ENCODE measurements around the gene ANO2. TPM values are rescaled to one million over a fixed set of nuclear protein-coding genes. Genes with fewer than 3 reads are reported as not detected.

ANO2 gene
- total and polyA plus RNA-seq, 8 donors, result 0.43 to 2.4 (median 0.97) TPM

DNA sequence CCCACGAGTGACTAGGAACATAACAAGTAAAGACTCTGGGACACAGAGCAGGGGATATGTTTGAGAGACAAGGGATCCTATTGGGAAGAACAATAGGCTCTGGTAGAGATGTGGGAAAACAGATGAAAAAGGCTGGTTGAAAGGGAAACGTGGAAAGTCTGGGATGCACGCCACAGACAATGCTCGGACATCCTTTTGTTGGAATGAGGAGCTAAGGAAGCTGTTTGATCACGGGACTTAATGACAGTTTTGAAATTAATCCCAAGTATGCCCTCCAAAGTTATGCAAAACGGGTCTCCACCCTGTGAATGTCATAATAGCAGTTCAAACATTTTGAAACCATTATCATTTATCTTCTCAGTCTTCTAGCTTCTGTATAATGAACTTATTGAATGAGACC lies 31.7 kb upstream of the ANO2 start:
- no peak for FAIRE-seq
- 31 to 33% methylated on average over 6 of the region's 6 CpGs for WGBS, 2 donors
- intact Hi-C loops (cut with DNase I), result no loop called here
- no peaks in the 10 kb centered on the region for H3K9me3 ChIP-seq
- no peak overlapping the region for H3K4me3 ChIP-seq
- ATAC-seq, result no peak
- H3K27ac ChIP-seq, result no peak overlapping the region
- no peaks in the 10 kb centered on the region for H3K36me3 ChIP-seq
- H3K27me3 ChIP-seq, result no peaks in the 10 kb centered on the region
- DNase-seq, result no peak
- H3K4me1 ChIP-seq, result no peaks in the 10 kb centered on the region
- TF ChIP-seq, protein P1, sequence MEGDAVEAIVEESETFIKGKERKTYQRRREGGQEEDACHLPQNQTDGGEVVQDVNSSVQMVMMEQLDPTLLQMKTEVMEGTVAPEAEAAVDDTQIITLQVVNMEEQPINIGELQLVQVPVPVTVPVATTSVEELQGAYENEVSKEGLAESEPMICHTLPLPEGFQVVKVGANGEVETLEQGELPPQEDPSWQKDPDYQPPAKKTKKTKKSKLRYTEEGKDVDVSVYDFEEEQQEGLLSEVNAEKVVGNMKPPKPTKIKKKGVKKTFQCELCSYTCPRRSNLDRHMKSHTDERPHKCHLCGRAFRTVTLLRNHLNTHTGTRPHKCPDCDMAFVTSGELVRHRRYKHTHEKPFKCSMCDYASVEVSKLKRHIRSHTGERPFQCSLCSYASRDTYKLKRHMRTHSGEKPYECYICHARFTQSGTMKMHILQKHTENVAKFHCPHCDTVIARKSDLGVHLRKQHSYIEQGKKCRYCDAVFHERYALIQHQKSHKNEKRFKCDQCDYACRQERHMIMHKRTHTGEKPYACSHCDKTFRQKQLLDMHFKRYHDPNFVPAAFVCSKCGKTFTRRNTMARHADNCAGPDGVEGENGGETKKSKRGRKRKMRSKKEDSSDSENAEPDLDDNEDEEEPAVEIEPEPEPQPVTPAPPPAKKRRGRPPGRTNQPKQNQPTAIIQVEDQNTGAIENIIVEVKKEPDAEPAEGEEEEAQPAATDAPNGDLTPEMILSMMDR (IDR thresholded peaks at IDR 0.05), result no peak

DNA sequence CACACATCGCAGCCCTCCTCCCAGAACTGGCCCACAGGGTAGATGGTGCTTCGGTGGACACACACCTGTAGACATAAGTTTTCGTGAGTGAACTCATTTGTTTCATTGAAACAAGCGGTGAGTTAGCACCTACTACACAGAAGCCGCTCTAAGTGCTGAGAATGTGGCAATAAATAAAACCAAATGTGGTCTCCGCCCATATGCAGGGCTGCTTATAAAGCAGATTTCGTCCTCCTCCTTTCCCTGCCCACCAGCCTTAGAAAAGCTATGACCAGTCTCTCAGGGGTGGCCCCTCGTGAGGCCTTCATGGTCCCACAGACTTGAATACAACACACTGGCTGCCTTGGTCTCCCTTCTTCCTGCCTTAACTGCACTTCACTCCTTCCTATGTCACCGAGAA lies 31.1 kb upstream of the ANO2 start:
- DNase-seq, result no peak
- no peak for ATAC-seq
- Histone ChIP-seq H3K27me3 (no peaks in the 10 kb centered on the region), H3K4me3 (no peak overlapping the region), H3K4me1 (no peaks in the 10 kb centered on the region), H3K27ac (no peak overlapping the region), H3K36me3 (no peaks in the 10 kb centered on the region), H3K9me3 (no peaks in the 10 kb centered on the region)
- FAIRE-seq, result no peak
- TF ChIP-seq, protein P1 (IDR thresholded peaks at IDR 0.05), result no peak
- WGBS, 2 donors, result 70 to 73% methylated on average over 9 of the region's 9 CpGs
- intact Hi-C loops (cut with DNase I), result no loop called here

DNA sequence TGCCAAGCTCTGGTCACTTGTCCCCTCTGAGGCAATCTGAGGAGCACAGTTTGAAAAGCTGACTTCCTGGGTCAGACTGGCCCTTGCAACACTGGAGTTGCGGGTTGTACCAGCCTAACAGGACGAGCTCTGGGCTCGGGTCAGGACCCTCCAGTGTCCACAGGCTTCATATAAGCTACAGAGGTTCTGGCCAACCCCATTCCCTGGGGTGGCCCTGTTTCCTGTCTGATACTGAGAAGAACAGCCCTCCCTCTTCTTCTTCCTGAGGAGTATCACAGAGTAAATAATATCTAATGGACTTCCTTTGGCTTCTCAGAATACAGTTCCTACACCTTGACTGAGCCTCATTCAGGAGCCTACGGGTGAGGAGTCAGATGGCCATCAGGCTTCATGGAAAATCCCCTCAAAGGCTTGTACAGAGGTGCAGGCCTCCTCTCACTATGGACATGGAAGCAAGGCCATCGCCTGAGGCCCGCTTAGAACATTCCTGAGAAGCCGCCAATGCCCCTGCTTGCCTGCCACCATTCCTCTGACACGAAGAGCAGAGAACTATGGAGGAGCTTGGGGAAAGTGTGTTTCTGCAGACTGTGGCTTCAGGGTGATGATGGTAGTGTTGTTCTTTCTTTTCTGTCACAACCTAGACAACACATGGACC lies 28.5 kb upstream of the ANO2 start:
- no peak for ATAC-seq
- Histone ChIP-seq H3K27ac (no peak overlapping the region), H3K4me3 (no peak overlapping the region), H3K9me3 (no peaks in the 10 kb centered on the region), H3K4me1 (no peaks in the 10 kb centered on the region), H3K27me3 (no peaks in the 10 kb centered on the region), H3K36me3 (no peaks in the 10 kb centered on the region)
- TF ChIP-seq, protein P1 (IDR thresholded peaks at IDR 0.05), result no peak
- no peak for DNase-seq
- FAIRE-seq, result no peak
- WGBS, 2 donors, result 69 to 81% methylated on average over 8 of the region's 8 CpGs
- intact Hi-C loops (cut with DNase I), result no loop called here

DNA sequence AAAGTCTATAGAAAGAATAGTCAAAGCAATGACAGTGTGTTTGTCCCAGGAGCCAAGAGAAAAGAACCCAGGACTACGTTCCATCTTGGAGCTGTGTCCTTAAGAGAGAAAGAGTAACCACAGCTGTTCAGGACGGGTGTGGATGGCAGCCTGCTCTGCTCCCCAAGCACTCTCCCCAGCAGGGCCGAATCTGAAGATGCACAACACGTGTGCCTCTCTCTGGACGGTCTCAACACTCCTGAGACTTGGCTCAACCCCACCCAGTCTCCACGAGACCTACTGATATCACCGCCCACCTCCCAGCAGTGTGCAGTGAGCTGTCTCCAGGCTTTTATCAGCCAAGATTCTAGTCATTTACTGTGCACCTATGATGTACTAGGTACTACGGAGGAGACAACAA lies 27.3 kb upstream of the ANO2 start:
- FAIRE-seq (no peak), DNase-seq (no peak), ATAC-seq (no peak)
- Histone ChIP-seq H3K36me3 (no peaks in the 10 kb centered on the region), H3K27ac (no peak overlapping the region), H3K4me1 (no peaks in the 10 kb centered on the region), H3K4me3 (no peak overlapping the region), H3K9me3 (no peaks in the 10 kb centered on the region), H3K27me3 (no peaks in the 10 kb centered on the region)
- intact Hi-C loops (cut with DNase I), result no loop called here
- 47% methylated on average over 8 of the region's 8 CpGs for WGBS, 2 donors
- TF ChIP-seq, protein P1 (IDR thresholded peaks at IDR 0.05), result no peak

DNA sequence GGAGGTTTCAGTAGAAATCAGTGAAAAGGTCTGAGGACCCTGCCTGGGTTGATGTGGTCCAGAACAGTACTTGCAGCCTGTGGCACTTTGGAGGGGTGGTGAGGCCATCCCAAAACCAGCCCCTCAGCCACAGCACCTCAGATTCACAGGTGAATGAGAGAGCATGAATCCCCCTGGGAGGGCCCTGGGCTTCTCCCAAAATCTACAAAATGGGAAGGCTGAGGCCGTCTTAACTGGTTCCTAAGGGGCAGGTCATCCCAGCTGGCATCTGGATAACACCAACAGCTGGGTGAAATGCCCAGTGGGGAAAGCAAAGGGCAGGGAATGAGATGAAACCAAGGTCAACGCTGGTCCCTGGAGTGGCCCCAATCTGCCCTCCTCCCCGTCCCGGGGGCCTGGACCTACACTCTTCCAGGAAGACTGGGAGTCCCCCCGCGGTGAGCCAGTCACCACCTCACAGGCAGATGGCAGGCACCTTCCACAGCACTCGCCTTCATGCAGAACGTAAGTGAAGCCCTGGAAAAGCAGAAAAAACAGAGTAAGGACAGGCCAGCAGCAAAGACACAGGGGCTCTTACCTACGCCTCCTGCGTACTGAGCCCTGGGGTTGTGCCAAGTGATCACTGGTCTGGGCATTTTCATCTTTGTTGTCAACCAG lies 26.3 kb upstream of the ANO2 start:
- DNase-seq, result no peak
- no peaks in the 10 kb centered on the region for H3K36me3 ChIP-seq

More for the DNA sequence above, 26.3 kb upstream of the ANO2 start:
- intact Hi-C loops (cut with DNase I), result no loop called here
- WGBS, 2 donors, result 68 to 69% methylated on average over 10 of the region's 10 CpGs
- TF ChIP-seq, protein P1 (IDR thresholded peaks at IDR 0.05), result no peak
- Histone ChIP-seq H3K4me3 (no peak overlapping the region), H3K9me3 (no peaks in the 10 kb centered on the region), H3K27me3 (no peaks in the 10 kb centered on the region), H3K4me1 (no peaks in the 10 kb centered on the region), H3K27ac (no peak overlapping the region)
- ATAC-seq, result no peak
- FAIRE-seq, result no peak

Data from pancreas (tissue), 10 donors.